Peyer's patch (tissue), 4 donors: ENCODE measurements around the gene MTMR3.

Source experiments
- POLR2A ChIP-seq, 2 donors: fragments of 450-650 bp; IDR thresholded peaks; one replicate each; pipeline ENCODE4 v1.5.1; 2017; ENCODE audit warnings: antibody characterized with exemption in 2 of 2, mild to moderate bottlenecking in 2 of 2, moderate library complexity in 2 of 2
- TF ChIP-seq, protein P1 (sequence below), 6 experiments: fragments of 450-650 bp in 4 of 6; fragments of 200-600 bp in 2 of 6; sonication (generic) in 1 of 6; IDR thresholded peaks; one replicate each; pipeline ENCODE4 v1.5.1; 2017 to 2019; ENCODE audit warnings: antibody characterized with exemption in 6 of 6, mild to moderate bottlenecking in 3 of 6, moderate library complexity in 1 of 6

DNA sequence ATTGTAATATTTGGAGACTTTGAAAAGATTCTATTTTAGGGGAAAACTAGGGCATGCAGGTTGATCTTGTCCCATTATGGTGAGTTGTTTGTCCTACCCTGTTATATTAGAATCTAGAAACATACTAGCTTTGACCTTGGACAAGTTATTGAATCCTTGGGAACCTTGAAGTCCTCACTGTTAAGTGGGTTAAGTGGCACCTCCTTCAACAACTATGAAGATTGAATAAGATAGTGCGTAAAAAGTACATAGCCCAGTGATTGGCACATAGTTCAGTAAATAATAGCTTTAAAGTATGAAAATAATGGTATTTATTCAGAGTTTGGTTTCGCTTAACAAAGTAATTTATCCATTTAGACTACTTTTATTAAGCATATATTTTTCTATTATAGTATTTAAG is 51.6 kb downstream of the MTMR3 start:
- TF ChIP-seq, protein P1, sequence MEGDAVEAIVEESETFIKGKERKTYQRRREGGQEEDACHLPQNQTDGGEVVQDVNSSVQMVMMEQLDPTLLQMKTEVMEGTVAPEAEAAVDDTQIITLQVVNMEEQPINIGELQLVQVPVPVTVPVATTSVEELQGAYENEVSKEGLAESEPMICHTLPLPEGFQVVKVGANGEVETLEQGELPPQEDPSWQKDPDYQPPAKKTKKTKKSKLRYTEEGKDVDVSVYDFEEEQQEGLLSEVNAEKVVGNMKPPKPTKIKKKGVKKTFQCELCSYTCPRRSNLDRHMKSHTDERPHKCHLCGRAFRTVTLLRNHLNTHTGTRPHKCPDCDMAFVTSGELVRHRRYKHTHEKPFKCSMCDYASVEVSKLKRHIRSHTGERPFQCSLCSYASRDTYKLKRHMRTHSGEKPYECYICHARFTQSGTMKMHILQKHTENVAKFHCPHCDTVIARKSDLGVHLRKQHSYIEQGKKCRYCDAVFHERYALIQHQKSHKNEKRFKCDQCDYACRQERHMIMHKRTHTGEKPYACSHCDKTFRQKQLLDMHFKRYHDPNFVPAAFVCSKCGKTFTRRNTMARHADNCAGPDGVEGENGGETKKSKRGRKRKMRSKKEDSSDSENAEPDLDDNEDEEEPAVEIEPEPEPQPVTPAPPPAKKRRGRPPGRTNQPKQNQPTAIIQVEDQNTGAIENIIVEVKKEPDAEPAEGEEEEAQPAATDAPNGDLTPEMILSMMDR (IDR thresholded peaks at IDR 0.05) = no peak
- no peak for TF ChIP-seq POLR2A (IDR thresholded peaks at IDR 0.05)
